HepG2 (cell line): ENCODE data around the gene GRAMD2A. TPM values are rescaled to one million over a fixed set of nuclear protein-coding genes. Genes with fewer than 3 reads are reported as not detected.

Experiments
- CBX2 ChIP-seq, 2 experiments: fragments of 200-600 bp in 1 of 2; sonication (generic); formaldehyde crosslinking in 1 of 2; IDR thresholded peaks; 2 replicates each; pipeline versions ENCODE4 v1.7.0 to v1.8.1; 2018 to 2022; ENCODE audit warnings: low read depth in 2 of 2, low read length in 1 of 2, mild to moderate bottlenecking in 1 of 2, missing genetic modification reagents in 1 of 2
- ETV5 ChIP-seq: IDR thresholded peaks from 2 replicates; pipeline ENCODE4 v1.6.1; 2018; ENCODE audit warnings: missing biosample characterization, missing genetic modification reagents, inconsistent platforms, borderline replicate concordance
- FOXA3 ChIP-seq: IDR thresholded peaks from 2 replicates; pipeline ENCODE4 v1.6.1; 2016; ENCODE audit warnings: missing genetic modification reagents, missing compliant biosample characterization
- HMG20B ChIP-seq: conservative IDR thresholded peaks from 2 replicates; pipeline ENCODE4 v1.6.1; 2016; ENCODE audit warnings: missing genetic modification reagents, missing compliant biosample characterization
- HNF4G ChIP-seq, 2 experiments: sonication (generic) in 1 of 2; formaldehyde crosslinking in 1 of 2; IDR thresholded peaks; 2 replicates each; pipeline versions ENCODE4 v1.4.0 to v1.6.1; 2011 to 2020; ENCODE audit warnings: borderline replicate concordance in 2 of 2, low read depth in 2 of 2, mild to moderate bottlenecking in 2 of 2, low read length in 1 of 2, missing genetic modification reagents in 1 of 2, moderate library complexity in 1 of 2
- MATR3 ChIP-seq: sonication (generic); formaldehyde crosslinking; IDR thresholded peaks from 2 replicates; pipeline ENCODE4 v1.4.0; 2020; ENCODE audit warnings: missing genetic modification reagents
- MXD1 ChIP-seq: sonication (generic); formaldehyde crosslinking; IDR thresholded peaks from 2 replicates; pipeline ENCODE4 v1.4.0; 2020; ENCODE audit warnings: mild to moderate bottlenecking, missing genetic modification reagents
- NR2F6 ChIP-seq, 2 experiments: IDR thresholded peaks; 2 replicates each; pipeline ENCODE4 v1.6.1; 2016; ENCODE audit warnings: antibody characterized with exemption in 1 of 2, mild to moderate bottlenecking in 1 of 2
- PITX1 ChIP-seq: sonication (generic); formaldehyde crosslinking; IDR thresholded peaks from 2 replicates; pipeline ENCODE4 v1.5.1; 2020; ENCODE audit warnings: mild to moderate bottlenecking, missing genetic modification reagents
- SOX6 ChIP-seq, 2 experiments: fragments of 450-650 bp in 1 of 2; sonication (generic) in 1 of 2; formaldehyde crosslinking in 1 of 2; IDR thresholded peaks; 2 replicates each; pipeline versions ENCODE4 v1.4.0 to v1.6.1; 2017 to 2020; ENCODE audit warnings: antibody characterized with exemption in 1 of 2, mild to moderate bottlenecking in 1 of 2, missing genetic modification reagents in 1 of 2
- TCF12 ChIP-seq, 2 experiments: fragments of 450-650 bp in 1 of 2; sonication (generic) in 1 of 2; formaldehyde crosslinking in 1 of 2; IDR thresholded peaks; 2 replicates each; pipeline versions ENCODE4 v1.6.1 to v1.8.0; 2017 to 2022; ENCODE audit warnings: antibody characterized with exemption in 1 of 2, mild to moderate bottlenecking in 1 of 2, missing genetic modification reagents in 1 of 2, moderate library complexity in 1 of 2
- TCF7L2 ChIP-seq: IDR thresholded peaks from 2 replicates; pipeline ENCODE4 v1.6.1; 2011; ENCODE audit warnings: mild to moderate bottlenecking, low read depth, low read length, moderate library complexity
- ZBTB25 ChIP-seq: IDR thresholded peaks from 2 replicates; pipeline ENCODE4 v1.6.1; 2018; ENCODE audit warnings: missing genetic modification reagents
- ZNF329 ChIP-seq: sonication (generic); formaldehyde crosslinking; IDR thresholded peaks from 2 replicates; pipeline ENCODE4 v1.9.0; 2021; ENCODE audit warnings: low read depth, mild to moderate bottlenecking, missing genetic modification reagents
- ZNF496 ChIP-seq: sonication (generic); formaldehyde crosslinking; IDR thresholded peaks from 2 replicates; pipeline ENCODE4 v1.8.1; 2023; ENCODE audit warnings: mild to moderate bottlenecking, moderate library complexity, missing genetic modification reagents; ENCODE audit not compliant: insufficient replicate concordance
- ZNF550 ChIP-seq: sonication (generic); formaldehyde crosslinking; IDR thresholded peaks from 2 replicates; pipeline ENCODE4 v1.4.0; 2020; ENCODE audit warnings: mild to moderate bottlenecking, missing genetic modification reagents, borderline replicate concordance
- ZNF639 ChIP-seq: conservative IDR thresholded peaks from 2 replicates; pipeline ENCODE4 v1.6.1; 2018; ENCODE audit warnings: missing genetic modification reagents
- ZNF644 ChIP-seq: IDR thresholded peaks from 2 replicates; pipeline ENCODE4 v1.6.1; 2016; ENCODE audit warnings: low read depth
- ZNF772 ChIP-seq: sonication (generic); formaldehyde crosslinking; IDR thresholded peaks from 2 replicates; pipeline ENCODE4 v1.5.0; 2020; ENCODE audit warnings: mild to moderate bottlenecking, missing genetic modification reagents
- polyA plus RNA-seq, 8 experiments: library from polyadenylated mRNA; depleted of rRNA in 3 of 8; stranded (reverse) in 7 of 8; unstranded in 1 of 8; fragments of >200 nt; fragmentation: Illumina TruSeq in 4 of 8; extraction: Trizol in 4 of 8; gene quantifications; 2 replicates each; pipeline versions ENCODE4 v1.2.1 to v1.2.3, GENCODE V29; 2011 to 2016; ENCODE audit warnings: low read depth in 4 of 8, missing spikeins in 1 of 8, mixed read lengths in 1 of 8; ENCODE audit not compliant: insufficient read depth in 1 of 8
- total RNA-seq, 5 experiments: library from RNA; depleted of rRNA; stranded (reverse); fragments of >200 nt; fragmentation: Illumina TruSeq; extraction: Trizol; gene quantifications; 2 replicates each; pipeline ENCODE4 v1.2.3, GENCODE V29; 2016; ENCODE audit warnings: low read depth in 1 of 5
- TF ChIP-seq, protein P1 (sequence below): sonication (generic); formaldehyde crosslinking; IDR thresholded peaks from 2 replicates; pipeline ENCODE4 v1.8.1; 2023; ENCODE audit warnings: mild to moderate bottlenecking, missing genetic modification reagents
- TF ChIP-seq, protein P2 (sequence below): IDR thresholded peaks from 2 replicates; pipeline ENCODE4 v1.6.1; 2016; ENCODE audit warnings: low read depth

The GRAMD2A gene
- total and polyA plus RNA-seq, 2 of the 13 experiments (the other 11 are each of a cell fraction or from before 2014, with no cell fraction given) = 0.04 TPM; not detected in 1

DNA sequence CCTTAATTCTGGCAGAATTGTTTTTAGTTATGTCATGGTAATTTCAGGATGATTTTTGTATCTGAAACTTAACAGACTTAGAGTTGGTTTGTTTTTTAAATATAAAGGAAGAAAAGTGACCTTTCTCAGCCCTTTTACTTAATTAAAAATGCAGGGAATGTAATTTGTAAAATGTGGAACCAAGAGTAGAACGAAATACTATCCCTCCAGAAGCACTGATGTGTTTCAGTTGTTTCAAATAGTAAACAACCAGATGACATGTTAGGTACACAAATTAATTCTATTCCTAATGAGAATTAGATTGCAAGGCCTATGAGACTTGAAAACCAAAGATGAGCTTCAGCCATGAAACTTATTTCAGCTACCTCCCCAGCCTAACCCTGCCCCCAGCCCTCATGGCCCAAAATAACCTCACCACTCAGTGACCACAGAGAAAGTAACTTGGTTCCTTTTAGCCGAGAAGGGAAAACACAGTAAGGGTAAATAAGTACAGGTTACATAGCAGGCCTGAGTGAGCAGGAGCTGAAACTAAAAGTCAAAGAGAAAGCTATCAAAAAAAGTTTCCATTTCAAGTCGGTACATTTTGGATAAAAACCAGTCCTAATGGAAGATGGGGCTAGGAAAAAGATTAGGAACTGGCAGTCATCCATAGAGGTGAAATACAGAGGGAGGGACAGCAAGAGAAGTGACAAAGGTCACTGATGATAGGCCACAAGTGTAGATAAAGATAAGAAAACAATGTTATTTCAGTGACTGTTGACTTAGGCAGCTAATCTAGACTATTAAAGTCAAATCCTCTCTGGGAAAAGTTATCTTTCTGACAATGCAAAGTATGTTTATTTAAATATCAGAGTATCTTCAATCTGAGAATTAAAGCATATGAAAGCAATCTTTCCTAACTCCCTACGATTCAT lies 56.2 kb downstream of the GRAMD2A start (continued):
- TF ChIP-seq NR2F6 (IDR thresholded peaks at IDR 0.05) = peak; percentile 84
- peak; percentile 70 for TF ChIP-seq NR2F6 (CRISPR knock-in tag; IDR thresholded peaks at IDR 0.05)
- TF ChIP-seq ZNF496 (CRISPR knock-in tag) = no peak
- TF ChIP-seq ZNF644 (CRISPR knock-in tag) = no peak
- TF ChIP-seq, protein P1, sequence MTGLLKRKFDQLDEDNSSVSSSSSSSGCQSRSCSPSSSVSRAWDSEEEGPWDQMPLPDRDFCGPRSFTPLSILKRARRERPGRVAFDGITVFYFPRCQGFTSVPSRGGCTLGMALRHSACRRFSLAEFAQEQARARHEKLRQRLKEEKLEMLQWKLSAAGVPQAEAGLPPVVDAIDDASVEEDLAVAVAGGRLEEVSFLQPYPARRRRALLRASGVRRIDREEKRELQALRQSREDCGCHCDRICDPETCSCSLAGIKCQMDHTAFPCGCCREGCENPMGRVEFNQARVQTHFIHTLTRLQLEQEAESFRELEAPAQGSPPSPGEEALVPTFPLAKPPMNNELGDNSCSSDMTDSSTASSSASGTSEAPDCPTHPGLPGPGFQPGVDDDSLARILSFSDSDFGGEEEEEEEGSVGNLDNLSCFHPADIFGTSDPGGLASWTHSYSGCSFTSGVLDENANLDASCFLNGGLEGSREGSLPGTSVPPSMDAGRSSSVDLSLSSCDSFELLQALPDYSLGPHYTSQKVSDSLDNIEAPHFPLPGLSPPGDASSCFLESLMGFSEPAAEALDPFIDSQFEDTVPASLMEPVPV (CRISPR knock-in tag) = no peak
- TF ChIP-seq ZNF329 (CRISPR knock-in tag) = no peak
- TF ChIP-seq MATR3 (CRISPR knock-in tag) = no peak
- no peak for TF ChIP-seq HNF4G (IDR thresholded peaks at IDR 0.05; ENCODE audit: borderline replicate concordance, low read depth, low read length)
- TF ChIP-seq HNF4G (CRISPR knock-in tag; IDR thresholded peaks at IDR 0.05; ENCODE audit: borderline replicate concordance, low read depth) = no peak
- no peak for TF ChIP-seq CBX2 (IDR thresholded peaks at IDR 0.05; ENCODE audit: low read depth, low read length)
- no peak for TF ChIP-seq CBX2 (CRISPR knock-in tag; IDR thresholded peaks at IDR 0.05; ENCODE audit: low read depth)
- no peak for TF ChIP-seq PITX1 (CRISPR knock-in tag)
- TF ChIP-seq TCF7L2 = no peak
- TF ChIP-seq, protein P2, sequence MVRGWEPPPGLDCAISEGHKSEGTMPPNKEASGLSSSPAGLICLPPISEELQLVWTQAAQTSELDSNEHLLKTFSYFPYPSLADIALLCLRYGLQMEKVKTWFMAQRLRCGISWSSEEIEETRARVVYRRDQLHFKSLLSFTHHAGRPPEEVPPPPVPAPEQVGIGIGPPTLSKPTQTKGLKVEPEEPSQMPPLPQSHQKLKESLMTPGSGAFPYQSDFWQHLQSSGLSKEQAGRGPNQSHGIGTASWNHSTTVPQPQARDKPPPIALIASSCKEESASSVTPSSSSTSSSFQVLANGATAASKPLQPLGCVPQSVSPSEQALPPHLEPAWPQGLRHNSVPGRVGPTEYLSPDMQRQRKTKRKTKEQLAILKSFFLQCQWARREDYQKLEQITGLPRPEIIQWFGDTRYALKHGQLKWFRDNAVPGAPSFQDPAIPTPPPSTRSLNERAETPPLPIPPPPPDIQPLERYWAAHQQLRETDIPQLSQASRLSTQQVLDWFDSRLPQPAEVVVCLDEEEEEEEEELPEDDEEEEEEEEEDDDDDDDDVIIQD (CRISPR knock-in tag) = no peak
- no peak for TF ChIP-seq SOX6 (IDR thresholded peaks at IDR 0.05)
- TF ChIP-seq SOX6 (CRISPR knock-in tag; IDR thresholded peaks at IDR 0.05) = peak; percentile 82
- no peak for TF ChIP-seq ZNF550 (CRISPR knock-in tag)
- TF ChIP-seq TCF12 (IDR thresholded peaks at IDR 0.05) = no peak
- no peak for TF ChIP-seq TCF12 (CRISPR knock-in tag; IDR thresholded peaks at IDR 0.05)
- no peak for TF ChIP-seq ZNF772
- 0 out of 2 replicates have a peak, but pooled peaks have one; percentile 55 for TF ChIP-seq HMG20B (CRISPR knock-in tag)
- no peak for TF ChIP-seq ZNF639 (CRISPR knock-in tag)
- TF ChIP-seq ETV5 = no peak
- no peak for TF ChIP-seq ZBTB25 (CRISPR knock-in tag)
- peak; percentile 25; the same call in 1 of the 2 replicates for TF ChIP-seq FOXA3 (CRISPR knock-in tag)
- no peak for TF ChIP-seq MXD1 (CRISPR knock-in tag)
